HCT116 (cell line): Measurements from ENCODE around the gene KCNN3. TPM values are rescaled to one million over a fixed set of nuclear protein-coding genes. Genes with fewer than 3 reads are reported as not detected.

ENCODE experiments used
- ATAC-seq: fragments of 200-7000 bp; cut with Tn5 transposase; 2 replicates; pipeline ENCODE4 v1.9.1; 2020; ENCODE audit warnings: mild to moderate bottlenecking, moderate library complexity
- BruUV-seq: library from RNA; stranded (reverse); fragments of 400-500 nt; replicated peaks from 2 replicates; lab custom pipeline; 2021; lab: Mats Ljungman, UMichigan
- CTCF ChIA-PET: fragments of 300-600 bp; sonication (Branson Sonifier 250); formaldehyde crosslinking; loops from one replicate; lab custom pipeline; 2021; ENCODE audit warnings: antibody characterized with exemption; lab: Charles Lee
- POLR2A ChIA-PET: fragments of 300-600, 350-600 bp; sonication (Branson Sonifier 250); formaldehyde crosslinking; loops from one replicate; lab custom pipeline; 2021; ENCODE audit warnings: antibody characterized with exemption; lab: Charles Lee
- RAD21 ChIA-PET, 2 experiments: fragments of 300-600 bp; sonication (Branson Sonifier 250); formaldehyde crosslinking; loops; one replicate each; lab custom pipeline; 2023; ENCODE audit warnings: low total read pairs in 2 of 2; ENCODE audit not compliant: uncharacterized antibody in 2 of 2, unreplicated experiment in 2 of 2, low non-redundant PET in 1 of 2; lab: Charles Lee
- DNase-seq: peaks from one replicate; pipeline ENCODE4 v3.0.0-alpha.2; 2010; ENCODE audit warnings: low read depth, low spot score
- H2AFZ ChIP-seq: fragments of 200-600 bp; shearing (Covaris generic), sonication (generic); 2 replicates; pipeline ENCODE4 v1.6.1; 2017; ENCODE audit warnings: low read depth, mixed run types, mixed read lengths, antibody characterized with exemption, low read length; ENCODE audit not compliant: poor library complexity, severe bottlenecking
- H3K27ac ChIP-seq: 2 replicates; pipeline ENCODE4 v1.5.1; 2012; ENCODE audit warnings: low read depth, low read length
- H3K27me3 ChIP-seq: fragments of 200-600 bp; sonication (generic); 2 replicates; pipeline ENCODE4 v1.6.1; 2016; ENCODE audit warnings: mixed run types, low read length, mixed read lengths; ENCODE audit not compliant: insufficient read depth
- H3K36me3 ChIP-seq, 2 experiments: fragments of 200-500 bp in 1 of 2; fragments of 200-600 bp in 1 of 2; sonication (Bioruptor generic) in 1 of 2; sonication (generic) in 1 of 2; 2 replicates each; pipeline versions ENCODE4 v1.5.1 to v1.6.1; 2014 to 2016; ENCODE audit warnings: low read length in 2 of 2, inconsistent platforms in 1 of 2, mixed read lengths in 1 of 2, mixed run types in 1 of 2; ENCODE audit not compliant: insufficient read depth in 2 of 2, control insufficient read depth in 1 of 2
- H3K4me1 ChIP-seq, 2 experiments: fragments of 200-600 bp in 1 of 2; sonication (generic) in 1 of 2; 2 replicates each; pipeline versions ENCODE4 v1.5.1 to v1.6.1; 2012 to 2017; ENCODE audit warnings: low read length in 2 of 2, inconsistent platforms in 1 of 2, mild to moderate bottlenecking in 1 of 2, mixed read lengths in 1 of 2, mixed run types in 1 of 2, moderate library complexity in 1 of 2; ENCODE audit not compliant: insufficient read depth in 2 of 2, control insufficient read depth in 1 of 2
- H3K4me2 ChIP-seq: fragments of 200-600 bp; sonication (generic); 2 replicates; pipeline ENCODE4 v1.6.1; 2017; ENCODE audit warnings: mixed run types, low read length, mixed read lengths
- H3K4me3 ChIP-seq, 2 experiments: fragments of 200-600 bp in 1 of 2; sonication (generic) in 1 of 2; replicated peaks in 1 of 2; 2 replicates each; pipeline ENCODE4 v1.5.1; 2011 to 2016; ENCODE audit warnings: low read length in 2 of 2, control low read depth in 1 of 2, low read depth in 1 of 2, mild to moderate bottlenecking in 1 of 2, mixed read lengths in 1 of 2, mixed run types in 1 of 2
- H3K79me2 ChIP-seq: fragments of 200-600 bp; sonication (generic); 2 replicates; pipeline ENCODE4 v1.6.1; 2017; ENCODE audit warnings: mild to moderate bottlenecking, mixed run types, low read length, moderate library complexity, mixed read lengths; ENCODE audit not compliant: insufficient read depth
- H3K9ac ChIP-seq: fragments of 200-600 bp; sonication (generic); 2 replicates; pipeline ENCODE4 v1.6.1; 2016; ENCODE audit warnings: low read length, mixed read lengths
- H3K9me2 ChIP-seq: fragments of 200-600 bp; sonication (generic), shearing (Covaris generic); 2 replicates; pipeline ENCODE4 v1.6.1; 2017; ENCODE audit warnings: mixed run types, mild to moderate bottlenecking, moderate library complexity; ENCODE audit not compliant: insufficient read depth
- H3K9me3 ChIP-seq, 2 experiments: fragments of 200-500 bp in 1 of 2; fragments of 200-600 bp in 1 of 2; sonication (Bioruptor generic) in 1 of 2; sonication (generic) in 1 of 2; 2 replicates each; pipeline ENCODE4 v1.6.1; 2014 to 2017; ENCODE audit warnings: low read length in 2 of 2, mixed read lengths in 2 of 2, inconsistent platforms in 1 of 2, low read depth in 1 of 2, mild to moderate bottlenecking in 1 of 2, mixed run types in 1 of 2, moderate library complexity in 1 of 2; ENCODE audit not compliant: control insufficient read depth in 1 of 2, insufficient read depth in 1 of 2
- H4K20me1 ChIP-seq: fragments of 200-600 bp; sonication (generic), shearing (Covaris generic); 2 replicates; pipeline ENCODE4 v1.6.1; 2017; ENCODE audit warnings: mixed run types, mild to moderate bottlenecking, moderate library complexity; ENCODE audit not compliant: insufficient read depth
- CEBPB ChIP-seq: IDR thresholded peaks from 2 replicates; pipeline ENCODE4 v1.6.1; 2012; ENCODE audit warnings: low read depth
- CTCF ChIP-seq, 3 experiments: fragments of 200-600 bp in 1 of 3; sonication (generic) in 1 of 3; IDR thresholded peaks in 2 of 3; conservative IDR thresholded peaks in 1 of 3; 2 replicates each; pipeline ENCODE4 v1.5.1; 2012 to 2017; ENCODE audit warnings: low read depth in 2 of 3, low read length in 2 of 3, antibody characterized with exemption in 1 of 3, borderline replicate concordance in 1 of 3, control low read depth in 1 of 3, mild to moderate bottlenecking in 1 of 3, mixed read lengths in 1 of 3, mixed run types in 1 of 3, moderate library complexity in 1 of 3; ENCODE audit not compliant: insufficient read depth in 1 of 3
- ELF1 ChIP-seq: IDR thresholded peaks from 2 replicates; pipeline ENCODE4 v1.6.1; 2012; ENCODE audit warnings: low read depth, borderline replicate concordance
- EZH2 ChIP-seq: fragments of 200-600 bp; sonication (generic); IDR thresholded peaks from 2 replicates; pipeline ENCODE4 v1.6.1; 2017; ENCODE audit warnings: antibody characterized with exemption, mixed run types
- EZH2phosphoT487 ChIP-seq: fragments of 200-600 bp; IDR thresholded peaks from 2 replicates; pipeline ENCODE4 v1.6.1; 2018; ENCODE audit warnings: antibody characterized with exemption, borderline replicate concordance
- FOSL1 ChIP-seq: IDR thresholded peaks from 2 replicates; pipeline ENCODE4 v1.6.1; 2012; ENCODE audit warnings: low read depth
- JUND ChIP-seq: IDR thresholded peaks from 2 replicates; pipeline ENCODE4 v1.6.1; 2012
- MAX ChIP-seq: IDR thresholded peaks from 2 replicates; pipeline ENCODE4 v1.6.1; 2012
- POLR2A ChIP-seq: IDR thresholded peaks from 2 replicates; pipeline ENCODE4 v1.7.0; 2011; ENCODE audit warnings: borderline replicate concordance; ENCODE audit not compliant: insufficient read depth, insufficient read length; ENCODE audit errors: extremely low read depth
- POLR2AphosphoS5 ChIP-seq: IDR thresholded peaks from 2 replicates; pipeline ENCODE4 v1.6.1; 2011; ENCODE audit warnings: mild to moderate bottlenecking, low read depth, low read length, moderate library complexity
- SIN3A ChIP-seq: IDR thresholded peaks from 2 replicates; pipeline ENCODE4 v1.6.1; 2012; ENCODE audit warnings: low read depth
- SP1 ChIP-seq: IDR thresholded peaks from 2 replicates; pipeline ENCODE4 v1.6.1; 2012; ENCODE audit warnings: low read depth
- SRF ChIP-seq: IDR thresholded peaks from 2 replicates; pipeline ENCODE4 v1.6.1; 2012; ENCODE audit warnings: low read depth
- YY1 ChIP-seq: IDR thresholded peaks from 2 replicates; pipeline ENCODE4 v1.6.1; 2011; ENCODE audit warnings: low read length, low read depth, moderate library complexity, mild to moderate bottlenecking; ENCODE audit not compliant: insufficient replicate concordance; ENCODE audit errors: extremely low read depth
- intact Hi-C: fragments of 100-400 bp; cut with micrococcal nuclease; formaldehyde crosslinking; loops from 2 replicates; pipeline ENCODE4 v1.10.0; 2022
- total RNA-seq: library from RNA; stranded (reverse); gene quantifications from one replicate; pipeline ENCODE4 v1.2.1, GENCODE V29; 2021; ENCODE audit not compliant: unreplicated experiment
- TF ChIP-seq, protein P1 (sequence below): IDR thresholded peaks from 2 replicates; pipeline ENCODE4 v1.6.1; 2012; ENCODE audit warnings: low read depth
- TF ChIP-seq, protein P2 (sequence below): IDR thresholded peaks from 2 replicates; pipeline ENCODE4 v1.6.1; 2011; ENCODE audit warnings: mild to moderate bottlenecking, low read length, moderate library complexity; ENCODE audit not compliant: insufficient replicate concordance; ENCODE audit errors: extremely low read depth
- TF ChIP-seq, protein P3 (sequence below): IDR thresholded peaks from 2 replicates; pipeline ENCODE4 v1.6.1; 2012

Gene KCNN3
- total RNA-seq, 1 experiment from 2014 or later: 1.1 TPM

DNA sequence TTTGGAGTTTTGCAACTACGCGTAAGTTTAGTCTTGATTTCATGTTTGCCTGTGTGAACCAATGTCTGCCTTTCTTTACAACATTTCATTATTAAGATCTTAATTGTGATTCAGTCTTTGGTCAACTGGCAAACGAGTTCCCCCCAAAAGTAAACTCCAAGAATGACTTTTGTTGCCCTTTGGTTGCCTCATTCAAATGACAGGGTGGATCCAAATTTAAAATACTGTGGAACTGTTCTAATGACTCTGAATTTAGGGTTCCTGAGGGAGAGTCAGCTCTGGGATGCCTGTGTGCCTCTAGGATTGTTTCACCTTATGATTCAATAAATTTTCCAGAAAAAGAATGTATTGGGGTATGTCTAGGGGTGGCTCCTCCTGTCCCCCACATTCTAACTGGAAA is 105.3 kb downstream of the KCNN3 start:
- H3K79me2 ChIP-seq: no peaks in the 10 kb centered on the region
- H2AFZ ChIP-seq: no peak overlapping the region
- H3K9me2 ChIP-seq: no peaks in the 10 kb centered on the region
- H3K27me3 ChIP-seq: peaks cover 11% of the 10 kb centered on the region; the same call in 1 of the 2 replicates
- H3K36me3 ChIP-seq: no peaks in the 10 kb centered on the region
- ATAC-seq (no peak), DNase-seq (no peak)
- H3K27ac ChIP-seq: no peak overlapping the region
- CTCF ChIA-PET: interaction anchor here (0.7 to 1.7 kb wide), 2 partner anchors 231 to 1075 kb away, joined by 3 read pairs; no protein-coding TSS in a partner anchor
- no peak overlapping the region for H3K4me2 ChIP-seq
- RAD21 ChIA-PET: no interaction called here
- no peak for TF ChIP-seq MAX
- TF ChIP-seq JUND: no peak
- no peak for TF ChIP-seq FOSL1
- TF ChIP-seq CTCF (IDR thresholded peaks at IDR 0.05 in 2 of 3, conservative IDR thresholded peaks at IDR 0.05 in 1 of 3; ENCODE audit: borderline replicate concordance in 1 of 3, insufficient read depth in 1 of 3, low read depth in 2 of 3, low read length in 2 of 3): no peak
- TF ChIP-seq POLR2AphosphoS5: no peak
- no peak for TF ChIP-seq POLR2A
- TF ChIP-seq, protein P1, sequence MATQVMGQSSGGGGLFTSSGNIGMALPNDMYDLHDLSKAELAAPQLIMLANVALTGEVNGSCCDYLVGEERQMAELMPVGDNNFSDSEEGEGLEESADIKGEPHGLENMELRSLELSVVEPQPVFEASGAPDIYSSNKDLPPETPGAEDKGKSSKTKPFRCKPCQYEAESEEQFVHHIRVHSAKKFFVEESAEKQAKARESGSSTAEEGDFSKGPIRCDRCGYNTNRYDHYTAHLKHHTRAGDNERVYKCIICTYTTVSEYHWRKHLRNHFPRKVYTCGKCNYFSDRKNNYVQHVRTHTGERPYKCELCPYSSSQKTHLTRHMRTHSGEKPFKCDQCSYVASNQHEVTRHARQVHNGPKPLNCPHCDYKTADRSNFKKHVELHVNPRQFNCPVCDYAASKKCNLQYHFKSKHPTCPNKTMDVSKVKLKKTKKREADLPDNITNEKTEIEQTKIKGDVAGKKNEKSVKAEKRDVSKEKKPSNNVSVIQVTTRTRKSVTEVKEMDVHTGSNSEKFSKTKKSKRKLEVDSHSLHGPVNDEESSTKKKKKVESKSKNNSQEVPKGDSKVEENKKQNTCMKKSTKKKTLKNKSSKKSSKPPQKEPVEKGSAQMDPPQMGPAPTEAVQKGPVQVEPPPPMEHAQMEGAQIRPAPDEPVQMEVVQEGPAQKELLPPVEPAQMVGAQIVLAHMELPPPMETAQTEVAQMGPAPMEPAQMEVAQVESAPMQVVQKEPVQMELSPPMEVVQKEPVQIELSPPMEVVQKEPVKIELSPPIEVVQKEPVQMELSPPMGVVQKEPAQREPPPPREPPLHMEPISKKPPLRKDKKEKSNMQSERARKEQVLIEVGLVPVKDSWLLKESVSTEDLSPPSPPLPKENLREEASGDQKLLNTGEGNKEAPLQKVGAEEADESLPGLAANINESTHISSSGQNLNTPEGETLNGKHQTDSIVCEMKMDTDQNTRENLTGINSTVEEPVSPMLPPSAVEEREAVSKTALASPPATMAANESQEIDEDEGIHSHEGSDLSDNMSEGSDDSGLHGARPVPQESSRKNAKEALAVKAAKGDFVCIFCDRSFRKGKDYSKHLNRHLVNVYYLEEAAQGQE: no peak
- TF ChIP-seq, protein P2, sequence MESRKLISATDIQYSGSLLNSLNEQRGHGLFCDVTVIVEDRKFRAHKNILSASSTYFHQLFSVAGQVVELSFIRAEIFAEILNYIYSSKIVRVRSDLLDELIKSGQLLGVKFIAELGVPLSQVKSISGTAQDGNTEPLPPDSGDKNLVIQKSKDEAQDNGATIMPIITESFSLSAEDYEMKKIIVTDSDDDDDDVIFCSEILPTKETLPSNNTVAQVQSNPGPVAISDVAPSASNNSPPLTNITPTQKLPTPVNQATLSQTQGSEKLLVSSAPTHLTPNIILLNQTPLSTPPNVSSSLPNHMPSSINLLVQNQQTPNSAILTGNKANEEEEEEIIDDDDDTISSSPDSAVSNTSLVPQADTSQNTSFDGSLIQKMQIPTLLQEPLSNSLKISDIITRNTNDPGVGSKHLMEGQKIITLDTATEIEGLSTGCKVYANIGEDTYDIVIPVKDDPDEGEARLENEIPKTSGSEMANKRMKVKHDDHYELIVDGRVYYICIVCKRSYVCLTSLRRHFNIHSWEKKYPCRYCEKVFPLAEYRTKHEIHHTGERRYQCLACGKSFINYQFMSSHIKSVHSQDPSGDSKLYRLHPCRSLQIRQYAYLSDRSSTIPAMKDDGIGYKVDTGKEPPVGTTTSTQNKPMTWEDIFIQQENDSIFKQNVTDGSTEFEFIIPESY: no peak
- no peak for TF ChIP-seq CEBPB
- TF ChIP-seq YY1: no peak
- no peak for TF ChIP-seq EZH2phosphoT487
- TF ChIP-seq ELF1: no peak
- no peak for TF ChIP-seq EZH2
- TF ChIP-seq, protein P3, sequence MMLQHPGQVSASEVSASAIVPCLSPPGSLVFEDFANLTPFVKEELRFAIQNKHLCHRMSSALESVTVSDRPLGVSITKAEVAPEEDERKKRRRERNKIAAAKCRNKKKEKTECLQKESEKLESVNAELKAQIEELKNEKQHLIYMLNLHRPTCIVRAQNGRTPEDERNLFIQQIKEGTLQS: no peak
- TF ChIP-seq SP1: no peak
- TF ChIP-seq SRF: no peak
- TF ChIP-seq SIN3A: no peak
- H4K20me1 ChIP-seq: no peaks in the 10 kb centered on the region
- peaks cover 4 to 10% of the 10 kb centered on the region in 2 experiments; a peak in 3 of 4 replicates for H3K4me1 ChIP-seq
- POLR2A ChIA-PET: no interaction called here
- intact Hi-C loops: loop anchor here (5.0 kb wide), 2 partner anchors 113 to 282 kb away; no protein-coding TSS in a partner anchor
- no TSS peak for BruUV-seq
- no peak overlapping the region for H3K9ac ChIP-seq
- H3K4me3 ChIP-seq: no peak overlapping the region
- H3K9me3 ChIP-seq: no peaks in the 10 kb centered on the region
